Nephron (organoid): ENCODE data around the gene EXTL2.

Experiments used
- H3K27ac Mint-ChIP-seq, 3 experiments: 2 replicates each; pipeline ENCODE4 v1.8.0; 2020; ENCODE audit warnings: mixed read lengths in 3 of 3, mild to moderate bottlenecking in 2 of 3, moderate library complexity in 1 of 3
- H3K27me3 Mint-ChIP-seq: 2 replicates; pipeline ENCODE4 v1.8.0; 2021; ENCODE audit warnings: low read depth, mild to moderate bottlenecking, moderate library complexity, mixed read lengths
- H3K36me3 Mint-ChIP-seq: 2 replicates; pipeline ENCODE4 v1.8.0; 2020; ENCODE audit warnings: low read depth, mixed read lengths
- H3K4me1 Mint-ChIP-seq: 2 replicates; pipeline ENCODE4 v1.8.0; 2020; ENCODE audit warnings: mixed read lengths
- H3K4me3 Mint-ChIP-seq, 3 experiments: 2 replicates each; pipeline ENCODE4 v1.8.0; 2020; ENCODE audit warnings: mild to moderate bottlenecking in 3 of 3, mixed read lengths in 3 of 3, moderate library complexity in 2 of 3
- H3K9me3 Mint-ChIP-seq: 2 replicates; pipeline ENCODE4 v1.8.0; 2020; ENCODE audit warnings: mixed read lengths
- CTCF ChIP-seq, 3 experiments: fragments of 200-600 bp; sonication (generic); IDR thresholded peaks; one replicate each; pipeline ENCODE4 v1.5.0; 2021; ENCODE audit warnings: antibody characterized with exemption in 3 of 3; ENCODE audit not compliant: unreplicated experiment in 3 of 3

The EXTL2 gene

DNA sequence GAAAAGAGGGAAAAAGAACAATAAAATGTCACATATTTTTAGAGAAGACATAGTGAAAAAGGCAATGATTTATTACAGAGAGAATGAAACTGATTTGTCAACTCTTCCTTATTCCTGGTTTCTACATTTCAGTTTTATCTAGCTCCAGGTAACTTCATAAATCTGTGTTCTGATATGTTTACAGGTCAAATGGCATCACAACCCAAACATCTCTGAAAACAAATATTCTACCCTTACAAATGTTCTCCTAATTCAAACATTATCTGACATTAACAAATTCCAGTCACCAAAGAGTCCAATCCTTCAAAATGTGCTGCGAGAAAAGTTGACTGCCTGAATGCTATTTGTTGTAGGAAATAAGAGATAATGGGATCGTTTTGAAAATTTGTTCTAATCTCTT, 20.2 kb downstream of the EXTL2 start:
- Mint-ChIP-seq H3K9me3 (no peaks in the 10 kb centered on the region), H3K4me1 (peaks cover 15% of the 10 kb centered on the region), H3K27me3 (no peaks in the 10 kb centered on the region), H3K27ac (no peak overlapping the region), H3K4me3 (no peak overlapping the region), H3K36me3 (peaks cover 31% of the 10 kb centered on the region)
- no peak for TF ChIP-seq CTCF (IDR thresholded peaks at IDR 0.05; ENCODE audit: unreplicated experiment in 3 of 3)

- H3K27ac Mint-ChIP-seq = no peak overlapping the region
- H3K36me3 Mint-ChIP-seq = peaks cover 9% of the 10 kb centered on the region
- no peak overlapping the region for H3K4me3 Mint-ChIP-seq
- H3K9me3 Mint-ChIP-seq = no peaks in the 10 kb centered on the region
- TF ChIP-seq CTCF (IDR thresholded peaks at IDR 0.05; ENCODE audit: unreplicated experiment in 3 of 3) = no peak
- peaks cover 15% of the 10 kb centered on the region for H3K4me1 Mint-ChIP-seq
- H3K27me3 Mint-ChIP-seq = no peaks in the 10 kb centered on the region
Observed at GRCh38 chr1:100869996-100870395, 24.6 kb downstream of the EXTL2 start.

DNA sequence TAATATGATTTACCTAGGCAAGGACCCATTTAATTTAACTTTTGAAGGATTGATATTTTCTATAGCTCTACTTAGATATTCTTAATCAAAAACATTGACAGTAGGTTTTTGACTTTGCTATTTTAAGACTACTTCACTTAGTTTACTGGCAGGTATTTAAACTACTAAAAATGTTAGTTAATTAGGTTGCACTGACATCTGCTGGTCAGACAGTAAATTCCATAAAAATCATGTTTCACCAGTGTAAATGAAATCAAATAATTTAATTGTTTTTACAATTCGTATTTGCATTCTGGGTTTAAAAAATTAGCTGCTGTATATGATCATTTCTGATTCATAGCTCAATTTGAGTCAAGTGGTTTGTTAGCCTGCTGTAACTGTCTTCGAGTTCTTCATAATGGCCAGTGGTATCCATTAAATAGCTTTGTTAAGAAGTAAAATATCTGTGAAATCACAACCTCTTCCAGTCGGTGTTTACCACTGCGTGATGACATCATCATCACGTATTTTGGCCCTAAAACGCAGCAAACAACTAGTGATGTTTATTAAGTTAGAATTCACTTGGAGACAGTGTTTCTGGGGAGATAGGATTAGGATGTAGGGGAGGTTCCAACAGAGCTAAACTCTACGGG, 26.2 kb downstream of the EXTL2 start:
- Mint-ChIP-seq H3K27ac (no peak overlapping the region), H3K4me1 (peaks cover 6% of the 10 kb centered on the region), H3K4me3 (peak overlapping the region in 2 of 3 experiments; percentile 34 to 38), H3K27me3 (no peaks in the 10 kb centered on the region), H3K9me3 (no peaks in the 10 kb centered on the region), H3K36me3 (no peaks in the 10 kb centered on the region)
- TF ChIP-seq CTCF (IDR thresholded peaks at IDR 0.05; ENCODE audit: unreplicated experiment in 3 of 3) = peak; percentile 58 to 78 (median 64)

DNA sequence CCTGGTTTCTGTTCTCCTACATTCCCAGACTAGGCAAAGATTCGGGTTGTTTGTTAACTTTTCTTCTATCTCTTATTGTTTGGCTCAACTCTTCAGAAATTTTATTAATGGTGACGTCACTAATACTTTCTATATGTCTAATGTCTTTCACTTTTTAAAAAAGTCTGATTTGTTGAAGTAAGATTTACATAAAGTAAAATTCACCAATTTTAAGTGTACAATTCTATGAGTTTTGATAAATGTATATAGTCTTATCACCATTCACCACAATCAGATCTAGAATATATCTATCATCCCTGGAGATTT, 27.8 kb downstream of the EXTL2 start:
- Mint-ChIP-seq H3K9me3 (no peaks in the 10 kb centered on the region), H3K27me3 (no peaks in the 10 kb centered on the region), H3K4me1 (no peaks in the 10 kb centered on the region), H3K27ac (no peak overlapping the region), H3K4me3 (no peak overlapping the region), H3K36me3 (no peaks in the 10 kb centered on the region)
- TF ChIP-seq CTCF (IDR thresholded peaks at IDR 0.05; ENCODE audit: unreplicated experiment in 3 of 3) = no peak

DNA sequence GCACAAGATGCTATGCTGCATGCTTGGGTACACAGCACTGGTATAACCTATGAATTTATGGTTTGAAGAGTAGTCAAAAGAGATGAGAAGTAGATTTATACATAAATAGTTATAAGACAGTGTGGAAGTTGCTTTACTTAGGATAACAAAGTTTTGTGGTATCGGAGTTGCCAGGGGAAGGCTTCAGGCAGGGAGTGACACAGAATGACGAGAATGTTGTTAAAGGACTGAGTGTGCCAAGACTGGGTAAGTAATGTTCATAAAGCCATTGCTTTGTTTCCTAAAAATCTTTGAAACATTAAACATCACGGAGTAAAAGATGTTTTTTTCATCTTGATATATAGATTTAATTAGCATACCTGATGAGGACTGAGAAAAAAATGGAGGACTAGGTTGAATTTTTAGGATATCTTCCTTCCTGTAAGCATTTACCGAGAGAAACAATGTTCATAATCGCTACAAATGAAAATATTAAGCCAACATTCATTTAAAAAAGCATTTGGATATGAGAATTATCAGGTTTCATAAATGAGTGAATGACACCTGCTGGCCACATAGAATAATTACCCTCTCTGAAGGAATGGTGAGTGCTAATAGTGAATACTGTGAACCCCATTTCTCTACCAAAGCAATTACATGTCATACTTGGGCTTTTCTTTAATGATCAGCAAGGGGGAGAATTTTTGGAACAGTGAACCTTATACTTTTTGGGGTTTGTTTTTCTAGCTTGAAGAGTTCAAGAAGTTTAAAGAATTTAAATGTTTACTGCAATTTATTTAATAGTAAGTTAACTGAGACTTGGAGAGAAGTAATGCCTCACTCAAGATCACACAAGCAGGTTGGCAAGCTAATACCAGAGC, 28.4 kb downstream of the EXTL2 start:
- H3K27ac Mint-ChIP-seq = no peak overlapping the region

More for the DNA sequence above, 28.4 kb downstream of the EXTL2 start:
- peak; percentile 56 to 69 (median 59) for TF ChIP-seq CTCF (IDR thresholded peaks at IDR 0.05; ENCODE audit: unreplicated experiment in 3 of 3)
- H3K4me1 Mint-ChIP-seq = no peaks in the 10 kb centered on the region
- no peaks in the 10 kb centered on the region for H3K9me3 Mint-ChIP-seq
- H3K27me3 Mint-ChIP-seq = no peaks in the 10 kb centered on the region
- no peaks in the 10 kb centered on the region for H3K36me3 Mint-ChIP-seq
- H3K4me3 Mint-ChIP-seq = no peak overlapping the region
